HFF-Myc (cell line): Measurements from ENCODE around the gene ZNF500.
A peak's percentile ranks its signal among the peaks of the same experiment; 100 is the strongest.

ENCODE experiments used
- DNase-seq: peaks from one replicate; pipeline ENCODE4 v3.0.0-alpha.2; 2011; ENCODE audit warnings: low read depth; ENCODE audit errors: extremely low read depth
- H3K4me3 ChIP-seq: replicated peaks from 2 replicates; pipeline ENCODE4 v1.5.1; 2011; ENCODE audit warnings: low read depth, mild to moderate bottlenecking, control low read depth, low read length
- TF ChIP-seq, protein P1 (sequence below): IDR thresholded peaks from 2 replicates; pipeline ENCODE4 v1.5.1; 2012; ENCODE audit warnings: mild to moderate bottlenecking, low read depth, low read length, control low read depth; ENCODE audit errors: missing control alignments

Gene ZNF500

GRCh38 chr16:4766875-4767628 is at the start of gene ZNF500:
TSS of gene ZNF500 (minus strand) at chr16:4767162. CDS start at chr16:4765978, 1,184 bp downstream.
- TF ChIP-seq, protein P1, sequence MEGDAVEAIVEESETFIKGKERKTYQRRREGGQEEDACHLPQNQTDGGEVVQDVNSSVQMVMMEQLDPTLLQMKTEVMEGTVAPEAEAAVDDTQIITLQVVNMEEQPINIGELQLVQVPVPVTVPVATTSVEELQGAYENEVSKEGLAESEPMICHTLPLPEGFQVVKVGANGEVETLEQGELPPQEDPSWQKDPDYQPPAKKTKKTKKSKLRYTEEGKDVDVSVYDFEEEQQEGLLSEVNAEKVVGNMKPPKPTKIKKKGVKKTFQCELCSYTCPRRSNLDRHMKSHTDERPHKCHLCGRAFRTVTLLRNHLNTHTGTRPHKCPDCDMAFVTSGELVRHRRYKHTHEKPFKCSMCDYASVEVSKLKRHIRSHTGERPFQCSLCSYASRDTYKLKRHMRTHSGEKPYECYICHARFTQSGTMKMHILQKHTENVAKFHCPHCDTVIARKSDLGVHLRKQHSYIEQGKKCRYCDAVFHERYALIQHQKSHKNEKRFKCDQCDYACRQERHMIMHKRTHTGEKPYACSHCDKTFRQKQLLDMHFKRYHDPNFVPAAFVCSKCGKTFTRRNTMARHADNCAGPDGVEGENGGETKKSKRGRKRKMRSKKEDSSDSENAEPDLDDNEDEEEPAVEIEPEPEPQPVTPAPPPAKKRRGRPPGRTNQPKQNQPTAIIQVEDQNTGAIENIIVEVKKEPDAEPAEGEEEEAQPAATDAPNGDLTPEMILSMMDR = no peak
- peak; percentile 96 for DNase-seq
- peak within 1 kb of the TSS; percentile 94 for H3K4me3 ChIP-seq

GRCh38 chr16:4814542-4815173 is 47.7 kb upstream of the ZNF500 start:
- TF ChIP-seq, protein P1 = no peak
- no peak for DNase-seq
- no peak overlapping the region for H3K4me3 ChIP-seq

DNA sequence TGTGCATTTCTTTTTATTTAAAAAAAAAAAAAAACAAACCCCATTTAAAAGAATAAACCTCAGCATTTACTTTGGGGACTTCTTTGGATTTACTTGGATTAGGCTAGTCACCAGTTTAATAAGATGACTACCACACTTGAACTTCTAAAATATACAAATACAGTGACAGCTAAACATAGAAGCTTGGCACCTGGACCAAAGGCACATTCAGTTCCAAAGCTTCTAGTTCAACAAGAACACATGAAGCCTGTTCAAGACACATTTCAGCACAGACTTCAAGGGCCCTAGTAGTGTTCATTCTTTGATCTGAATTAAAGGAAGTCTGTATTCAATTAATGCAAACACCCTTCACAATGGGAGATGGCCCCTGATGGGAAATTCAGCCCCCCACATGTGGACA is 47.1 kb upstream of the ZNF500 start:
- TF ChIP-seq, protein P1 = no peak
- no peak for DNase-seq
- no peak overlapping the region for H3K4me3 ChIP-seq

DNA sequence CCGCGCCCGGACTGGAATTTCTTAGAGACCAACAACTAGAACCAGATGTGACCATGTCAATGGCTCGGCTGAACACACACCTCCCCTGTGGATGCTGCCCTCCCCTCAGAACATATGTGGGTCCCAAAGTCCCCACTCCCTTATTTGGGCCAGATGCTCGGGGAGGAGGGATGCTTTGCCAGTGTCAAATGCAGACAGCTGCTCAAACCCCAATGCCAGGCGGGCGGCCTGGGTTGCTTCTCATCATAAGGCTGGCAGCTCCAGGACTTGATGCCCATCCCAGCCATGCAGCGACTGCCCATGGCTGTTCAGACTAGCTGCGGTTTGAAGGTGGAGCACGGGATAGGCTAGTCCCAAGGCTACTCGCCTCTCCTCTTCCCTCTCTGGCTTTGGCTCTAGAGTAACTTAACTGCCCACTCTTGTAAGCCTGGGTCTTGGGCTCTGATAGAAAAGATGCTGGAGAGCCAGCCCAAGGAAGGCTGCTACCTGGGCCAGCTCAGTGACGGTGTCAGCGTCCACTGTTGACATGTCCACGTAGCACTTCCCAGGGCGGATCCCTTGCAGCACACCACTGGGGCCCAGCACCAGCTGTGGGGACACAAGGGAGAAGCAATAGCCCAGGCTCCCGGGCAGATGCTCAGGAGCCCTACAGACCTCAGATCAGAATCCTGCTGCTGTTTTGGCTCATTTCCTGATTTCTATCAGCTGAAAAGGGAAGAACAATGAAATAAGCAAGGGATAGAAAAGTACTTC is 46.5 kb upstream of the ZNF500 start:
- DNase-seq = no peak
- TF ChIP-seq, protein P1 = no peak
- H3K4me3 ChIP-seq = no peak overlapping the region

- no peak overlapping the region for H3K4me3 ChIP-seq
- TF ChIP-seq, protein P1 = no peak
- DNase-seq = no peak
Measured at GRCh38 chr16:4811773-4812172, 44.8 kb upstream of the ZNF500 start.

- DNase-seq = no peak
- TF ChIP-seq, protein P1 = no peak
- H3K4me3 ChIP-seq = no peak overlapping the region
Measured at GRCh38 chr16:4811242-4811641, 44.3 kb upstream of the ZNF500 start.
